GM19043 (cell line): ENCODE measurements around the gene EIF4G2.

Source experiments
- ATAC-seq: cut with Tn5 transposase; IDR thresholded peaks from one replicate; pipeline ENCODE4 v1.9.1; 2021; ENCODE audit warnings: low read depth; ENCODE audit not compliant: unreplicated experiment

EIF4G2 gene

GRCh38 chr11:10809373-10810160, 841 bp upstream of the EIF4G2 start:
- ATAC-seq = peak; percentile 20

GRCh38 chr11:10808235-10808552, 532 bp downstream of the EIF4G2 start:
- no peak for ATAC-seq

- peak; percentile 2 for ATAC-seq
These were observed 1.1 kb downstream of the EIF4G2 start for GRCh38 chr11:10807493-10808234.

GRCh38 chr11:10806206-10806605, 2.5 kb downstream of the EIF4G2 start:
- ATAC-seq = no peak

- ATAC-seq = no peak
These were observed 3.0 kb downstream of the EIF4G2 start for GRCh38 chr11:10805741-10806140.

GRCh38 chr11:10803676-10804075, 5.0 kb downstream of the EIF4G2 start:
- ATAC-seq = no peak

GRCh38 chr11:10800292-10800691, 8.4 kb downstream of the EIF4G2 start:
- no peak for ATAC-seq

GRCh38 chr11:10798330-10798928, 10.3 kb downstream of the EIF4G2 start:
- no peak for ATAC-seq

GRCh38 chr11:10797531-10797930, 11.2 kb downstream of the EIF4G2 start:
- ATAC-seq = no peak

GRCh38 chr11:10797001-10797400, 11.7 kb downstream of the EIF4G2 start:
- ATAC-seq = no peak

GRCh38 chr11:10796191-10796590, 12.5 kb downstream of the EIF4G2 start:
- no peak for ATAC-seq

- no peak for ATAC-seq
These were observed 15.1 kb downstream of the EIF4G2 start for GRCh38 chr11:10793470-10794255.

GRCh38 chr11:10792385-10793068, 16.2 kb downstream of the EIF4G2 start:
- peak; percentile 84 for ATAC-seq

GRCh38 chr11:10786451-10786850, 22.3 kb downstream of the EIF4G2 start:
- no peak for ATAC-seq

GRCh38 chr11:10785146-10785474, 23.6 kb downstream of the EIF4G2 start:
- no peak for ATAC-seq

GRCh38 chr11:10784232-10785145, 24.2 kb downstream of the EIF4G2 start:
- no peak for ATAC-seq

GRCh38 chr11:10780040-10780439, 28.7 kb downstream of the EIF4G2 start:
- ATAC-seq = no peak

- ATAC-seq = no peak
These were observed 29.6 kb downstream of the EIF4G2 start for GRCh38 chr11:10779086-10779485.

GRCh38 chr11:10778217-10778970, 30.3 kb downstream of the EIF4G2 start:
- ATAC-seq = no peak
